Activated B cell treated with CpG ODN at 0.5 μM for 24 hours (primary cell): ENCODE measurements around the gene SBNO2. TPM values are rescaled to one million over a fixed set of nuclear protein-coding genes. Genes with fewer than 3 reads are reported as not detected.
"Not testable (repeated sequence)": the region's sequence is repeated elsewhere in the genome, so short reads cannot be mapped to it uniquely, and the experiment has no call there.

Experiments used
- ATAC-seq: fragments of 200-7000 bp; cut with Tn5 transposase; one replicate; pipeline ENCODE4 v1.10.0; 2021; ENCODE audit warnings: low read depth, mild to moderate bottlenecking, moderate library complexity
- CTCF ChIA-PET: fragments of 350-600 bp; sonication (Branson Sonifier 250); formaldehyde crosslinking; loops from one replicate; lab custom pipeline; 2021; ENCODE audit warnings: antibody characterized with exemption; lab: Charles Lee
- POLR2A ChIA-PET: fragments of 350-600 bp; sonication (Branson Sonifier 250); formaldehyde crosslinking; loops from one replicate; lab custom pipeline; 2021; ENCODE audit warnings: antibody characterized with exemption; lab: Charles Lee
- DNase-seq: peaks from one replicate; pipeline ENCODE4 v3.0.0; 2022
- H3K27ac Mint-ChIP-seq: one replicate; pipeline ENCODE4 v1.8.0; 2020; ENCODE audit warnings: mixed read lengths
- H3K27me3 Mint-ChIP-seq: one replicate; pipeline ENCODE4 v1.8.0; 2021; ENCODE audit warnings: mixed read lengths
- H3K36me3 Mint-ChIP-seq: one replicate; pipeline ENCODE4 v1.8.0; 2021; ENCODE audit warnings: low read depth, mixed read lengths
- H3K4me1 Mint-ChIP-seq: one replicate; pipeline ENCODE4 v1.8.0; 2021; ENCODE audit warnings: mixed read lengths
- H3K4me3 Mint-ChIP-seq: one replicate; pipeline ENCODE4 v1.8.0; 2020; ENCODE audit warnings: mild to moderate bottlenecking, mixed read lengths
- H3K9me3 Mint-ChIP-seq: one replicate; pipeline ENCODE4 v1.8.0; 2020; ENCODE audit warnings: mixed read lengths
- intact Hi-C: fragments of 100-400 bp; cut with micrococcal nuclease; formaldehyde crosslinking; loops from one replicate; pipeline ENCODE4 v1.15.1; 2024
- total RNA-seq: library from RNA; stranded (reverse); gene quantifications from 2 replicates; pipeline ENCODE4 v1.2.3, GENCODE V29; 2022
- TF ChIP-seq, protein P1 (sequence below): fragments of 200-600 bp; IDR thresholded peaks from one replicate; pipeline ENCODE4 v1.8.0; 2022; ENCODE audit warnings: antibody characterized with exemption, mild to moderate bottlenecking

SBNO2 gene
- total RNA-seq, 1 donor from 2014 or later, result 127 TPM

- no peak for DNase-seq
- H3K9me3 Mint-ChIP-seq, result no peaks in the 10 kb centered on the region
- no peak overlapping the region for H3K4me3 Mint-ChIP-seq
- H3K36me3 Mint-ChIP-seq, result peaks cover 59% of the 10 kb centered on the region
- ATAC-seq, result no peak
- intact Hi-C loops, result no loop called here
- POLR2A ChIA-PET, result no interaction called here
- no peaks in the 10 kb centered on the region for H3K4me1 Mint-ChIP-seq
- CTCF ChIA-PET, result no interaction called here
- no peak overlapping the region for H3K27ac Mint-ChIP-seq
- no peaks in the 10 kb centered on the region for H3K27me3 Mint-ChIP-seq
- TF ChIP-seq, protein P1, sequence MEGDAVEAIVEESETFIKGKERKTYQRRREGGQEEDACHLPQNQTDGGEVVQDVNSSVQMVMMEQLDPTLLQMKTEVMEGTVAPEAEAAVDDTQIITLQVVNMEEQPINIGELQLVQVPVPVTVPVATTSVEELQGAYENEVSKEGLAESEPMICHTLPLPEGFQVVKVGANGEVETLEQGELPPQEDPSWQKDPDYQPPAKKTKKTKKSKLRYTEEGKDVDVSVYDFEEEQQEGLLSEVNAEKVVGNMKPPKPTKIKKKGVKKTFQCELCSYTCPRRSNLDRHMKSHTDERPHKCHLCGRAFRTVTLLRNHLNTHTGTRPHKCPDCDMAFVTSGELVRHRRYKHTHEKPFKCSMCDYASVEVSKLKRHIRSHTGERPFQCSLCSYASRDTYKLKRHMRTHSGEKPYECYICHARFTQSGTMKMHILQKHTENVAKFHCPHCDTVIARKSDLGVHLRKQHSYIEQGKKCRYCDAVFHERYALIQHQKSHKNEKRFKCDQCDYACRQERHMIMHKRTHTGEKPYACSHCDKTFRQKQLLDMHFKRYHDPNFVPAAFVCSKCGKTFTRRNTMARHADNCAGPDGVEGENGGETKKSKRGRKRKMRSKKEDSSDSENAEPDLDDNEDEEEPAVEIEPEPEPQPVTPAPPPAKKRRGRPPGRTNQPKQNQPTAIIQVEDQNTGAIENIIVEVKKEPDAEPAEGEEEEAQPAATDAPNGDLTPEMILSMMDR, result no peak
Observed at GRCh38 chr19:1118999-1119398, 55.1 kb downstream of the SBNO2 start.

- H3K9me3 Mint-ChIP-seq, result no peaks in the 10 kb centered on the region
- no peak overlapping the region for H3K27ac Mint-ChIP-seq
- H3K36me3 Mint-ChIP-seq, result peaks cover 52% of the 10 kb centered on the region
- ATAC-seq, result no peak
- POLR2A ChIA-PET, result interaction anchor here (0.6 to 1.5 kb wide), 2 partner anchors 13 to 99 kb away, joined by 4 to 9 read pairs; no protein-coding TSS in a partner anchor
- TF ChIP-seq, protein P1, result no peak
- no peak overlapping the region for H3K4me3 Mint-ChIP-seq
- CTCF ChIA-PET, result no interaction called here
- H3K4me1 Mint-ChIP-seq, result peaks cover 5% of the 10 kb centered on the region
- H3K27me3 Mint-ChIP-seq, result no peaks in the 10 kb centered on the region
- intact Hi-C loops, result no loop called here
- no peak for DNase-seq
Observed at GRCh38 chr19:1117654-1118053, 56.4 kb downstream of the SBNO2 start.

DNA sequence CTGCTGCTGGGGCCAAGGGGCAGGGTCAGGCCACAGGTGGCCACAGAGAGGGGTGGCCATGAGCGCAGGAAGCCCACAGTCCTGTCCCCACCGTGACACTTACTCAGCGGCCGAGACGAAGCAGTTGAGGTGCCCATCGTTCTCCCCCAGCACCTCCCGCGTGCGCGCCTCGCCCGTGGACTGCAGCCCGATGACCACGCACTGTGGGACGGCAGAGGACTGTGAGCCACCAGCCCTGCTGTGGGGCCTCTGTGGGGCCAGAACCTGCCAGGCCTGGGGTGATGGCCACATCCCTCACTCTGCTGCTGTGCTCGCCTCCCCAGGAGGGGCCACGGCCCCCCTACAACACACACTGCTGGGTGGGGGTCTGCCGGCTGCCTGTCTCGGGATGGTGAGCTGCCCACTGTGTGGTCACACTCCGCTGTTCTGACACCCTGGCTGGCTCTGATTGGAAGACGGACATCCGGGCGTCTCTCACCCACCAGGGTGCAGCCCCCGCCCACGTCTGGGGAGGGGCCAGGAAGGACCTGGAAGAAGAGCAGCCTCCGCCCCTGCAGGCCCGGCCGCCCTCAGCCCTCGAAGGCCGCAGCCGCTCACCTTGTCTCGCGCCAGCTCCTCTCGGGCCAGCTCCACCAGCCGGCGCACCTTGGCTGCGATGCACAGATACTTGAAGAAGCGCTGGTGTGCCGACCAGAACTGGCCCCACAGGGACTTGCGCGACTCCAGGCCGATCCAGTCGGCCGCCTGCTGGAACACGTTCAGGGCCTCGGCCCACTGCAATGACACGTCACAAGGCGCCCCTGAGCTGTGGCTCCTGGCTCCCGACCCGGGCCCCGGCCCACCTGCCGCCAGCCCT lies 57.1 kb downstream of the SBNO2 start:
- no peak for ATAC-seq
- TF ChIP-seq, protein P1, result no peak
- ChIA-PET CTCF (no interaction called here), POLR2A (interaction anchor here (0.6 to 1.5 kb wide), 3 partner anchors 14 to 108 kb away, joined by 3 to 9 read pairs (median 4); no protein-coding TSS in a partner anchor)
- no peak for DNase-seq
- peaks cover 5% of the 10 kb centered on the region for H3K4me1 Mint-ChIP-seq
- intact Hi-C loops, result no loop called here
- H3K4me3 Mint-ChIP-seq, result no peak overlapping the region
- no peaks in the 10 kb centered on the region for H3K9me3 Mint-ChIP-seq
- no peak overlapping the region for H3K27ac Mint-ChIP-seq
- no peaks in the 10 kb centered on the region for H3K27me3 Mint-ChIP-seq
- H3K36me3 Mint-ChIP-seq, result peaks cover 49% of the 10 kb centered on the region

GRCh38 chr19:1115646-1116420 lies 58.2 kb downstream of the SBNO2 start:
- intact Hi-C loops, result no loop called here
- Mint-ChIP-seq H3K4me3 (no peak overlapping the region), H3K27ac (no peak overlapping the region), H3K36me3 (peaks cover 40% of the 10 kb centered on the region), H3K27me3 (no peaks in the 10 kb centered on the region), H3K4me1 (peaks cover 5% of the 10 kb centered on the region), H3K9me3 (no peaks in the 10 kb centered on the region)
- DNase-seq, result no peak
- no peak for ATAC-seq
- CTCF ChIA-PET, result no interaction called here
- POLR2A ChIA-PET, result no interaction called here
- TF ChIP-seq, protein P1, result no peak

GRCh38 chr19:1114728-1115127 lies 59.3 kb downstream of the SBNO2 start:
- CTCF ChIA-PET, H3K27ac Mint-ChIP-seq, H3K4me1 Mint-ChIP-seq, POLR2A ChIA-PET, DNase-seq, ATAC-seq, H3K27me3 Mint-ChIP-seq, H3K9me3 Mint-ChIP-seq, H3K4me3 Mint-ChIP-seq: not testable (repeated sequence)
- intact Hi-C loops, result loop anchor here (5.0 kb wide), 1 partner anchor 78 kb away; no protein-coding TSS in a partner anchor
- peaks cover 36% of the 10 kb centered on the region for H3K36me3 Mint-ChIP-seq
